GM23338 (cell line): Measurements from ENCODE around the gene TMEM245. TPM values are rescaled to one million over a fixed set of nuclear protein-coding genes. Genes with fewer than 3 reads are reported as not detected.

Experiments used
- ATAC-seq: fragments of 200-7000 bp; cut with Tn5 transposase; 3 replicates; pipeline ENCODE4 v1.9.1; 2020
- DNase-seq: peaks from one replicate; pipeline ENCODE4 v3.0.0-alpha.2; 2015; ENCODE audit warnings: low spot score
- H2AFZ ChIP-seq: fragments of 200-600 bp; sonication (generic); 2 replicates; pipeline ENCODE4 v1.8.0; 2016; ENCODE audit warnings: antibody characterized with exemption, mild to moderate bottlenecking, moderate library complexity
- H3F3A ChIP-seq: fragments of 200-600 bp; sonication (generic); replicated peaks from 2 replicates; pipeline ENCODE4 v1.8.0; 2017; ENCODE audit warnings: antibody characterized with exemption, mixed run types, low read depth
- H3K27ac ChIP-seq: fragments of 200-600 bp; sonication (generic); 2 replicates; pipeline ENCODE4 v1.6.1; 2016; ENCODE audit warnings: low read depth
- H3K27me3 ChIP-seq: fragments of 200-600 bp; sonication (generic); 2 replicates; pipeline ENCODE4 v1.8.0; 2016; ENCODE audit warnings: mild to moderate bottlenecking, mixed run types, moderate library complexity; ENCODE audit not compliant: insufficient read depth
- H3K36me3 ChIP-seq: fragments of 200-600 bp; sonication (generic); 2 replicates; pipeline ENCODE4 v1.8.0; 2016; ENCODE audit warnings: mild to moderate bottlenecking; ENCODE audit not compliant: insufficient read depth
- H3K4me1 ChIP-seq: fragments of 200-600 bp; sonication (generic); 2 replicates; pipeline ENCODE4 v1.8.0; 2016; ENCODE audit warnings: mild to moderate bottlenecking, moderate library complexity; ENCODE audit not compliant: insufficient read depth
- H3K4me2 ChIP-seq: fragments of 200-600 bp; sonication (generic); 2 replicates; pipeline ENCODE4 v1.7.1; 2017; ENCODE audit warnings: mixed run types
- H3K4me3 ChIP-seq: fragments of 200-600 bp; sonication (generic); 2 replicates; pipeline ENCODE4 v1.6.1; 2016; ENCODE audit warnings: mixed run types
- H3K79me2 ChIP-seq: fragments of 200-600 bp; sonication (generic); replicated peaks from 2 replicates; pipeline ENCODE4 v1.8.0; 2017; ENCODE audit warnings: mild to moderate bottlenecking; ENCODE audit not compliant: insufficient read depth
- H3K9me2 ChIP-seq: fragments of 200-600 bp; sonication (generic); 2 replicates; pipeline ENCODE4 v1.8.0; 2017; ENCODE audit not compliant: insufficient read depth
- H4K20me1 ChIP-seq: fragments of 200-600 bp; sonication (generic); replicated peaks from 2 replicates; pipeline ENCODE4 v1.8.0; 2017; ENCODE audit warnings: mild to moderate bottlenecking; ENCODE audit not compliant: insufficient read depth
- H3K27ac Mint-ChIP-seq: 2 replicates; pipeline ENCODE4 v1.8.0; 2020; ENCODE audit warnings: inconsistent platforms, mild to moderate bottlenecking, moderate library complexity, mixed read lengths
- H3K27me3 Mint-ChIP-seq: 3 replicates; pipeline ENCODE4 v1.8.0; 2022; ENCODE audit warnings: low read depth, mild to moderate bottlenecking, moderate library complexity, mixed read lengths, inconsistent platforms; ENCODE audit not compliant: insufficient read depth, poor library complexity
- H3K36me3 Mint-ChIP-seq: 3 replicates; pipeline ENCODE4 v1.8.0; 2021; ENCODE audit warnings: low read depth, mild to moderate bottlenecking, inconsistent platforms, moderate library complexity, mixed read lengths
- H3K4me1 Mint-ChIP-seq: 3 replicates; pipeline ENCODE4 v1.8.0; 2020; ENCODE audit warnings: mild to moderate bottlenecking, inconsistent platforms, mixed read lengths
- H3K4me3 Mint-ChIP-seq: 3 replicates; pipeline ENCODE4 v1.8.0; 2021; ENCODE audit warnings: moderate library complexity, mild to moderate bottlenecking, inconsistent platforms, mixed read lengths
- H3K9me3 Mint-ChIP-seq: 3 replicates; pipeline ENCODE4 v1.8.0; 2020; ENCODE audit warnings: moderate library complexity, mild to moderate bottlenecking, inconsistent platforms, mixed read lengths
- CTCF ChIP-seq, 2 experiments: fragments of 200-600 bp in 1 of 2; sonication (generic) in 1 of 2; conservative IDR thresholded peaks; 2 replicates each; pipeline versions ENCODE4 v1.5.1 to v1.6.1; 2016 to 2017; ENCODE audit warnings: antibody characterized with exemption in 2 of 2, low read depth in 2 of 2, mild to moderate bottlenecking in 2 of 2, moderate library complexity in 1 of 2
- ETS1 ChIP-seq: IDR thresholded peaks from 2 replicates; pipeline ENCODE4 v1.6.1; 2016; ENCODE audit warnings: antibody characterized with exemption
- EZH2 ChIP-seq: fragments of 200-600 bp; sonication (generic); IDR thresholded peaks from one replicate; pipeline ENCODE4 v1.8.0; 2017; ENCODE audit warnings: antibody characterized with exemption, mild to moderate bottlenecking, low read depth; ENCODE audit not compliant: unreplicated experiment
- EZH2phosphoT487 ChIP-seq: fragments of 200-600 bp; sonication (generic); IDR thresholded peaks from one replicate; pipeline ENCODE4 v1.8.1; 2018; ENCODE audit warnings: antibody characterized with exemption; ENCODE audit not compliant: unreplicated experiment
- JUNB ChIP-seq: IDR thresholded peaks from one replicate; pipeline ENCODE4 v1.6.1; 2016; ENCODE audit warnings: antibody characterized with exemption; ENCODE audit not compliant: unreplicated experiment
- NANOG ChIP-seq: IDR thresholded peaks from 2 replicates; pipeline ENCODE4 v1.6.1; 2016; ENCODE audit warnings: antibody characterized with exemption, borderline replicate concordance
- POLR2AphosphoS5 ChIP-seq: IDR thresholded peaks from 2 replicates; pipeline ENCODE4 v1.6.1; 2016; ENCODE audit warnings: antibody characterized with exemption, low read depth
- REST ChIP-seq: IDR thresholded peaks from one replicate; pipeline ENCODE4 v1.6.1; 2018; ENCODE audit warnings: antibody characterized with exemption; ENCODE audit not compliant: unreplicated experiment
- STAT1 ChIP-seq: IDR thresholded peaks from one replicate; pipeline ENCODE4 v1.6.1; 2016; ENCODE audit warnings: antibody characterized with exemption; ENCODE audit not compliant: unreplicated experiment
- ZNF114 ChIP-seq: fragments of 250-450 bp; sonication (Bioruptor Pico); IDR thresholded peaks from 2 replicates; pipeline ENCODE4 v1.5.0; 2020; ENCODE audit warnings: mild to moderate bottlenecking, moderate library complexity
- ZNF331 ChIP-seq: fragments of 250-450 bp; sonication (Bioruptor Pico); IDR thresholded peaks from 2 replicates; pipeline ENCODE4 v1.5.0; 2020; ENCODE audit warnings: low read depth, mild to moderate bottlenecking, moderate library complexity
- ZNF462 ChIP-seq: fragments of 250-450 bp; sonication (Bioruptor Pico); IDR thresholded peaks from 2 replicates; pipeline ENCODE4 v1.5.0; 2020; ENCODE audit warnings: mild to moderate bottlenecking, moderate library complexity
- polyA plus RNA-seq: library from polyadenylated mRNA; unstranded; fragments of >200 nt; fragmentation: Nextera tagmentation; extraction: Ambion mirVana; gene quantifications from 2 replicates; pipeline ENCODE4 v1.2.1, GENCODE V29; 2016
- total RNA-seq: library from RNA; depleted of rRNA; stranded (reverse); fragments of >200 nt; shearing (Covaris generic); gene quantifications from 2 replicates; pipeline ENCODE4 v1.2.3, GENCODE V29; 2014

Gene TMEM245
- total and polyA plus RNA-seq, 2 experiments from 2014 or later, result 17.3 to 64.1 TPM

GRCh38 chr9:109072821-109073435 lies 46.8 kb downstream of the TMEM245 start:
- H2AFZ ChIP-seq, result no peak overlapping the region
- H3K27ac ChIP-seq, result no peak overlapping the region
- no peaks in the 10 kb centered on the region for H3K4me1 Mint-ChIP-seq
- H3K27ac Mint-ChIP-seq, result no peak overlapping the region
- H3K4me1 ChIP-seq, result no peaks in the 10 kb centered on the region
- no peak for DNase-seq
- H3K36me3 Mint-ChIP-seq, result peaks cover 25% of the 10 kb centered on the region
- H4K20me1 ChIP-seq, result peaks cover 5% of the 10 kb centered on the region
- no peak overlapping the region for H3K4me3 Mint-ChIP-seq
- H3K4me3 ChIP-seq, result no peak overlapping the region
- no peaks in the 10 kb centered on the region for H3K9me3 Mint-ChIP-seq
- H3K27me3 ChIP-seq, result no peaks in the 10 kb centered on the region
- H3K9me2 ChIP-seq, result no peaks in the 10 kb centered on the region
- H3K79me2 ChIP-seq, result no peaks in the 10 kb centered on the region
- no peaks in the 10 kb centered on the region for H3F3A ChIP-seq
- ATAC-seq, result no peak
- no peak overlapping the region for H3K4me2 ChIP-seq
- peaks cover 40% of the 10 kb centered on the region for H3K36me3 ChIP-seq
- H3K27me3 Mint-ChIP-seq, result no peaks in the 10 kb centered on the region
- TF ChIP-seq NANOG, result no peak
- TF ChIP-seq STAT1, result no peak
- no peak for TF ChIP-seq EZH2
- no peak for TF ChIP-seq POLR2AphosphoS5
- no peak for TF ChIP-seq CTCF (conservative IDR thresholded peaks at IDR 0.05; ENCODE audit: low read depth in 2 of 2)
- TF ChIP-seq ZNF114, result no peak
- TF ChIP-seq REST, result no peak
- TF ChIP-seq JUNB, result no peak
- no peak for TF ChIP-seq ZNF331 (CRISPR knock-in tag)
- no peak for TF ChIP-seq ETS1
- TF ChIP-seq ZNF462 (CRISPR knock-in tag), result no peak
- TF ChIP-seq EZH2phosphoT487, result no peak
